ENCODE measurements around the gene FRMD8.

Gene FRMD8

DNA sequence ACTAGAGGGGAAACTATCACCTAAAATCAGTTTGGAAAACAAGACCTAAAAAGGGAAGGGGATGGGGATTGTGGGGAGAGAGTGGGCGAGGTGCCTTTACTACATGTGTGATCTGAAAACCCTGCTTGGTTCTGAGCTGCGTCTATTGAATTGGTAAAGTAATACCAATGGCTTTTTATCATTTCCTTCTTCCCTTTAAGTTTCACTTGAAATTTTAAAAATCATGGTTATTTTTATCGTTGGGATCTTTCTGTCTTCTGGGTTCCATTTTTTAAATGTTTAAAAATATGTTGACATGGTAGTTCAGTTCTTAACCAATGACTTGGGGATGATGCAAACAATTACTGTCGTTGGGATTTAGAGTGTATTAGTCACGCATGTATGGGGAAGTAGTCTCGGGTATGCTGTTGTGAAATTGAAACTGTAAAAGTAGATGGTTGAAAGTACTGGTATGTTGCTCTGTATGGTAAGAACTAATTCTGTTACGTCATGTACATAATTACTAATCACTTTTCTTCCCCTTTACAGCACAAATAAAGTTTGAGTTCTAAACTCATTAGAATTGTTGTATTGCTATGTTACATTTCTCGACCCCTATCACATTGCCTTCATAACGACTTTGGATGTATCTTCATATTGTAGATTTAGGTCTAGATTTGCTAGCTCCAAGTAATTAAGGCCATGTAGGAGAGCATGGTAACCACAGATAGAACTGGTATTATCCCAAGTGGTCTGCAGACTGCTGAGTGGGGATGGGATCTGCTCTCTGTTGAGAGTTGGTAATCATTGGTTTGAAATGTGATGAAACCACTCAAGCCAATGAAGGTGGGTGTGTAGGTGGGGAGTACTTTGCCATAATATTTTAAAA lies 39.8 kb downstream of the FRMD8 start:
- peak; percentile 66 for DNase-seq

DNA sequence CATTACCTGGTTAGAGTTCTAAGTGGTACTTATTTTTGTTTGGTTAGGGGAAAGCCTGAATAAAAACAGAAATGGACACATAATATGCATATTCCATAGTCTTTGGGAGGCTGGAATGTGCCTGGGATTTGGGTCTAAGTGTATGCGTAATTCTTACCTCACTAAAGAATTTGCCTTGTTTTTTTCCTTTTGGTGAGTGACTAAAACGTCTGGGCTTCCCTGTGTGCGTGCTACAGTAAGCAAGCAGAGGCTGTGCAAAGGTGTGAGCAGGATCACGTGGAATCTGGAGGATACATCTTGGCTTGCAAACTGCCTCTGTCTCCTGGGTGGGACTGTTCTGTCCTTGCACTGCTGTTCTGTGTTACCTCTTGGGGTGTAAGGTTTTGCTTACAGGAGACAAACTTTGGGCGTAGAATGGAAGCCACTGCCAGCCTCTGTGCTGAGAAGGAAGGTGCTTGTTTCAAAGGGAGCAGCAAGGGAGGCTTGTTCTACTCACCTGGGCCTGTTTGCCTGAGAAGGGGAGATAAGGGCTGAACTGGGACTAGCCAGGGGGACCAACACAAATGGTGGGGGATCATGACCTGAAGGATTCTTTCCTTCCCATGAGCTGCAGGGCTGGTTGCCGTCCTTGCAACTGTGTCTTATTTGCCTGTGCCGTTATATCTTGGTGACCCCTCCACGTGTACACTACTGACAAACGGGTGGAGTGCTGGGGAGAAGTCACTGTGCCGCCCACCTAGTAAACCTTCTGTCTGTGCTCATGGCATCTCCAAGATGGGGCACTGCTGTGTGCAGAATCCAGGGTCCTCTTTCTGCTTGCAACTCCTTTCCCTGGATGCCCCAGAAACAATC lies 40.6 kb downstream of the FRMD8 start:
- DNase-seq: peak; percentile 74

DNA sequence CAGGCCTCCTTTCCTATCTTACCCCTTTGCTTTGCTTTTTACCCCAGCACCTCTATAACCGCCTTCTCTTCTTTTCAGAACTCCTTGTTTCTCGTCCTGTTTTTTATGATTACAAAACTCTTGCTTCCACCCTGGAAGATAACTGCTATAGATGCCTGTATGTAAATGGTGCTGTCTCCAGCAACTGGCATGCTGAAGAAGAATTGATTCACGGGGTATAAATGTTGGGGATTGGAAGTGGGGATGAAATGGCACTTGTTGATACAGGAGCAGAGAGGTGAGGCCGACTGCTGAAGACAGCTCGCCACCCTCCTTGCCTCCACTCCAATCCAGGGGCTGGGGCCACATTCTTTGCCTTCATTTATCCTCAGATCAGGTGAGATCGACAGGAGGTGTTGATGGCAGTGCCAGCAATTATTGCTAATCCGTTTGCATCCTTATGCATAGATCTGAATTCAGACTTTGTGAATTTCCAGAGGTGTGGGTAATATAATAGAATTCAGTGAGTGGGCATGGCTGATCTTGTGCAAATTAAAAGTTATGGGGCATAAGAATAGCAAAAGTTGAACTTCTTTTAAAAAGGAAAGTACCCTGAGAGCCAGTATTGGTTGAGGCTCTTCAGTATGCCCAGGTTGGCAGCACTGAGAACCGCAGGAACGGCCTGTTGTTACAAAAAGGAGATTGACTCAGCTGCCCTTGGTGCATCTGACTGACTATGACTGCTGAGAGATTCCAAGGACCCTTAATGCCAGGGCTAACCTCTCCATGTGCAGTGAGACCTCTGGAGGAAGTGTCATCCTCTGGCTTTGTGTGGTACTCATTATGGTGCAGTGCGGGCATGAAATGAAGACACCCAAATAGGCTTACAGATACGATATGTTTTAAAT lies 41.5 kb downstream of the FRMD8 start:
- DNase-seq: peak; percentile 78

DNA sequence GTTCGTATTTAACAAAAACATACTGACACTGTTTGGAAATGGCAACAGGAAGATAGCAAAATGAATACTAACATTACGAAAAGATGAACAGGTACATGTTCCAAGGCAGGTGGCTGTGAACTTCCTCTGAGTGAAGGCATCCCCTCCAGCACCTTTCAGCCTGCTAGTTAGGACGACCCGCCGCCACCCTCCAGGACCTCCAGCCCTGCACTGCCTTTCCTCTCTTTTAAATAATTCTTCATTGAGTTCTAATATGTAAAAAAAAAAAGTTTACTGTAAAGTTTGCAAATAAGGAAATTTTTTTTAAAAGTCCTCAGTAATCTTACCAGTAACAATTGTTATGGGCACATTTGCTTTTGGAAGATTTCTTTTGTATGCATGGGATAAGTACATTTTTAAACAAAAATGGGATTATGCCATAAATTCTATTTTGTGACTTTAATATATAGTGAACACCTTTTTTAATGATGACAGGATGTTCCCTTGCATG lies 42.2 kb downstream of the FRMD8 start:
- DNase-seq: peak; percentile 66

DNA sequence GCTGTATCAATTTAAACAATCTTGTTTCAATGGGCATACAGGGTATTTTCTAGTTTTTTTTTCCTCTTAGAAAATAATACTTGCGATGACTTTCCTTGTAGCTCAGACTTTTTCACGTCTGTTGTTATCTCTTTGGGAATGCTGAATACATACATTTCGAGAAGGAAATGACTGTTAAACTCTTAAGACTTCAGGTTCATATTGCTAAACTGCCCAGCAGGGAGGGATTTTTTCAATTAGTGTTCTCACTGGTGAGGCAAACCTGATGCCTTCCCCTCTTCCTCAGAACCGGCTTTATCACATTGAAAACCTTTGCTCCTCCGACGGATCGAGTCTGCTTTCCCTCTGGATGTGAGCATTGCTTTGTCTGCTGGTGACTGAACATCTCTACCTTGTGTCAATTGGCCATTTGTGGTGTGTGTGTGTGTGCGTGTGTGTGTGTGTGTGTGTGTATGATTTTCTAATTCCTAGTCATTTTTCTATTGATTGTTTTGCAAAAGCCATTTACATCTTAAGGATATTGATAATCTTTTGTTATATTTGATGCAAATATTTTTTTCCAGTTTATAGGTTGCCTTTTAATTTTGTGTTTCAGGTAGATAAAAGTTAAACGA lies 42.7 kb downstream of the FRMD8 start:
- peak; percentile 63 for DNase-seq

DNA sequence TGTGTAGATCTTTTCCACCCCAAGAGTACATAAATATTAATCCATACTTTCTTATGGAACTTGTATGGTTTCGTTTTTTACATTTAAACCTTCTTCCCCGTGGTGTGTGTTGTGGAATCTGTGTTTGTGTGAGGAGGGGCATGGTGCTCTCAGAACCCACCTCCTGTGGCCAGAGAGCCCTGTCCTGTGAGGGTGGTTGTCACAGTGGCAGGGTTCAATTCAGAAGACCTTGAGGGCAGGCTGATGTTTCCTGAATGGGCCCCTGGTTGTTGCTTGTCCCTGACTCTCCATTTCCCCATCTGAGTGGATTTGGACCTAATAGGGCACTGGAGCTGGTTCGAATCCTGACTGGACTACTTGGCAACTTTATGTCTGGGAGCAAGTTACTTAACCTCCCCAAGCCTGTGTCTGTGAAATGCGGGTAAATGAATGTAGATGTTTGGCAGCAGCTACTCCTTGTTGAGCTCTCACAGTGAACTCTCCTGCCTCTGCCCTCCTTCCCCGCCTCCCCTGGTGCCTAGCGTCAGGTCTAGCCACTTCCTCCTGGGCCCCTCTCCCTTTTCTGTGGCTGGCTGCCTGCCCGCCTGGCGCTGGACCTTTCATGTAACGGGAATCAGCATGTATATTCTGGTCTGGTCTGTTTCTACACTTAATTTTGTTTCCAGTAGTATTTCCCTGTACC lies 43.4 kb downstream of the FRMD8 start:
- peak; percentile 80 for DNase-seq

DNA sequence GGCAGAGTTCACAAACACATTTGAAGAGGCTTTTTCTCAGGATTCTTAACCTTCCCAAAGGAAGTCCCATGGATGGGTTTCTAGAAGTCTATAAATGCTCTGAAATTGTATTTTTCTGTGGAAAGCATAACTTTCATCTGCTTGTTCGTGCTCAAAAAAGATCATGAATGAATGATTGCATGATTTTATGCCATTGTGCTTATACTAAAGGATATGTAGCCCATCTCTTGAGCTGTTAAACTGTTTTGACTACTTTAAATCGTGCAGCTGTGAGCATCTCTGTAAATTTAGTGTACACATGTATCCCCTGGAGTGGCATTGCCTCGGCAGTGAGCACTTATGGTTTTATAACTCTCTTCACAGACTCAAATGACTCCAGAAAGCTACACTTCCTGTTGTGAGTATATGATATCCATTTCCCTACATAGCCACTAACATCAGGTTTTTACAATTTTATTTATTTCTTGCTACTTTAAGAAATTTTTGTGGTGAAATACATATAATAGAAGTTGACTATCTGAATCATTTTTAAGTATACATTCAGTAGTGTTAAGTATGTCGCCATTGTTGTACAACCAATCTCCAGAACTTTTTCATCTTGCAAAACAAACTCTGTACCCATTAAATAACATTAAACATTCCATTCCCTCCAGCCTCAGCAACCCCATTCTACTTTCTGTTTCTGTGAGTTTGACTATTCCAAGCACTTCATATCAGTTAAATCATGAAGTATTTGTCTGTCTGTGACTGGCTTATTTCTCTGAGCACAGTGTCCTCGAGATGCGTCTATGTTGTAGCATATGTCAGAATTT lies 44.2 kb downstream of the FRMD8 start:
- DNase-seq: peak; percentile 61

DNA sequence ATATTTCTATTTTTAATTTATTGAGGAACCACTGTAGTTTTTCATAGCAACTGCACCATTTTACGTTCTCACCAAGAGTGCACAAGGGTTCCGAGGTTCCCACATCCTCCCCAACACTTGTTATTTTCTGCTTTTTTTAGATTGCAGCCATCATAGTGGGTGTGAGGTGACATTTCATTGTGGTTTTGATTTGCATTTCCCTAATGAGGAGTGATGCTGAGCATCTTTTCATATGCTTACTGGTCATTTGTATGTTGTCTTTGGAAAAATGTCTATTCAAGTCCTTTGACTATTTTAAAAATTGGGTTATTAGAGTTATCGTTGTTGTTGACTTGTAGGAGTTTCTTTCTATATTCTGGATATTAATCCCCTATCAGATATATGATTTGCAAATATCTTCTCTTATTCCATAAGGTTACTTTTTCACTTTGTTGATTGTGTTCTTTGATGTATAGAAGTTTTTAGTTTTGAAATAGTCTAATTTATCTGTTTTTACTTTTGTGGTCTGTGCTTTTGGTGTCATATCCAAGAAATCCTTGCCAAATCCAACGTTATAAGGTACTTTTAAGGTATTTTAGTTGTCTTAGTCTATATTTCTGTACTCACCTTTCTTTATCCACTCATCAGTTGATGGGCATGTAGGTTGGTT lies 45.1 kb downstream of the FRMD8 start:
- DNase-seq: peak; percentile 69

DNA sequence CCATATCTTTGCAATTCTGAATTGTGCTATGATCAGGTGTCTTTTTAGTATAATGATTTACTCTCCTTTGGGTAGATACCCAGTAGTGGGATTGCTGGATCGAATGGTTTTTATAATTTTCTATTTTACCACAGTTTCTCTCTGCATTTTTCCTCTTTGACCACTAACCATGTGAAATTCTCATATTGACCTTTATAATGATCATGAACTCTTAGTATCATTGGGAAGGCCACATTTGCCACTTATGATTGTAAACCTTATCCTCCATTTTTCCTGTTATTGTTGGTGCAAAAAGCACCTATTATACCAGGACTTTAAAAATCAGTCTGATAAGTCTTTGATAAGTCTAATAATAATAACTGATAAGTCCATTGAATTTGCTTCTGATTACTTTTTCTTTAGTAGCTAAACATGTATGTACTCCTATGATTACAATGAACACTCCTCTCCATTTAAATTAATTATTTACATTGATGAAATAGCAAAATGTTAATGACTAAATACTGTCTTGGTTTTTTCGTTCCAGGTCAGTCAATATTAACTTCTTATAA lies 45.7 kb downstream of the FRMD8 start:
- no peak for DNase-seq

DNA sequence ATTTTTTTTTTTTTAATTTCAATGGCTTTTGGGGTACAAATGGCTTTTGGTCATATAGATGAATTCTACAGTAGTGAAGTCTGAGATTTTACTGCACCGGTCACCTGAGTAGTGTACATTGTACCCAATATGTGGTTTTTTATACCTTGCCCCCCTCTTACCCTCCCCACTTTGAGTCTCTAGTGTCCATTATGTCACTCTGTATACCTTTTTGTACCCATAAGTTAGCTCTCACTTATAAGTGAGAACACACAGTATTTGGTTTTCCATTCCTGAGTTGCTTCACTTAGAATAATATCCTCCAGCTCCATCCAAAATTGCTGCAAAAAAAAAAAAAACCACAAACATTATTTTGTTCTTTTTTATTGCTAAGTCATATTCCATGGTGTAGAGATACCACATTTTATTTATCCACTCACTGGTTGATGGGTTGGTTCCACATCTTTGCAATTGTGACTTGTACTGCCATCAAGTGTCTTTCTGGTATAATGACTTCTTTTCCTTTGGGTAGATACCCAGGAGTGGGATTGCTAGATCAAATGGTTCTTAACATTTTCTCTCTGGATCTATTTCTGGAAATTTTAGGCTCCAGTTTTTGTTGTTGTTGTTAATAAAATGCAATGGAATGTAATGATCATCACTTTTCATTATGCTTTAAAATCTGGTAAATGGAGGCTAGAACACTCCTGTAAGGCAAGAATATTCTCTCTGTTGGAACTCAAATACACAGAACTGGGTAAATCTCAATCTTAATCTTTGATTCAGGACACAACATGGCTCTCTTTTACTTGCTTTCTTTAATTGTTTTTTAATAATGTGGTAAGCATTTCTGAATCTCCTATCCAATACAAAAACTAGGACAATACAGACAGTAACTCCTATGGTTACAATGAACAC lies 46.5 kb downstream of the FRMD8 start:
- DNase-seq: no peak

DNA sequence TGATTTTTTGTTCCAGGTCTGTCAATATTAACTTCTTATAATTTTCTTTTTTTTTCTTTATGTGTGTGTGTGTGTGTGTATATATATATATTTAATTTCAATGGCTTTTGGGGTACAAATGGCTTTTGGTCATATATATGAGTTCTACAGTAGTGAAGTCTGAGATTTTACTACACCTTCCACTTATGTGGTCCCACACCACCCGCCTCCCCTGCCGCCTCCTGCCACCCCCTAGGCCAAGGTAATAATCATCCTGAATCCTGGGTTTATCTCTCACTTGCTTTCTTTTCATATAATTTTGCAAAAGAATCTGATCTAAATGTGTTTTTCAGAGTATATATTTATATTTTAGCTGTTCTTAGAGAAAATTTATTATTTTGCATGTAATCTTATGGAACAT lies 47.2 kb downstream of the FRMD8 start:
- DNase-seq: no peak

DNA sequence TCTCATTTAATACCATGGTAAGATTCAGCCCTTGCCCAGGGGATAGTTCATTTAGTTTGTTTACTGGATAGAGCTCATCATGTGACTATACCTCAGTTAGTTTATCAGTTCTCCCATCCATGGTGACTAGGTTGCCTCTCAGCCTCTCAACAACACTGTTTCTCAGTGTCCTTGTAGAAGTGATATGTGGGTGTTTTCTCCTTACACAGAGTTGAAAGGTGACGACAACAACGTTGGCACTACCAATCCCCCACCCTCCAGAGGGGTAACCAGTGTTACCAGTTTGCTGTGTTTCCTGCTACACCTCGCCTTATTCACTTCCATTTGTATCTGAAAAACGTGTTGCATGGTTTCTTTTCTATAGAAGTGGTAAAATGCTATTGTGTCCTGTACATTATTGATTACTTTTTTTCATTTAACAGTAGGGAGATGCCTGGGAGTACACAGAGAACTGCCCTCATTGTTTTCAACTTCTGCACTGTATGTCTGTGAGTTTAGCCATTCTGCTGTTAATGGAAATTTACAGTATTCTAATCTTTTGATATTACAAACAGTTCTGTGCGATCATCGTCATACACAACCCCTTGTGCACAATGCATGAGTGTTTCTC lies 47.7 kb downstream of the FRMD8 start:
- no peak for DNase-seq

DNA sequence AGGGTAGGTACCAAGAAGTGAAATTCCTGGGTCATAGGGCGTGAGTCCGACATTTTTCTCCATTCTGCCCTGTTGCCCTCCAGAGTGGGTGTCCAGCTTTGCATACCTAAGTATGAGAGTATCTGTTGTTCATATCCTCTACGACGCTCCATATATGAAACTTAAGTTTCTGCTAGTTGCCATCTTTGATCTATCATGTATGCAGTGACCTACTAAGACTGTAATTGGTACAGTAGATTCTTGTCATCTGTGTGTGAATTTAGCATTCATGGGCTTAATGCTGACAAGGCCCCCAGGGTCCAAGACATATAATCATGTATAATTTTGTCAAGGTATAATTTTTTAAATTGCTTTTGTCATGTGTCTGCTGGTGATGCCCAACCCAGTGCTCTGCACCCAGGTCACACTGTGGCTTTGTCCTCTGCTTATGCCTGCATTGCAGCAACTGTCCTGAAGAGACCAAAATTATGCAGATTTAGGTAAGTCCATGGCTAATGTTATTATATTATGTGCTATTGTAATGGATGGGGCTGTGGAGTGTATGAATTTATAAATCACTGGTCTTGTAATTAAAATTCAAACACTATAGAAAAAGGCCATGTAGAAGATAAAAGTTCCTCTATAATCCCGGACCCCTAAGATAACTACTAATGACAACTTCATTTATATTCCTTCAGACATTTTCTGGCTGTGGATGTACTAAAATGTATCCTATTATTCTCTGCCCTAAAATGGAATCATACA lies 48.4 kb downstream of the FRMD8 start:
- no peak for DNase-seq

DNA sequence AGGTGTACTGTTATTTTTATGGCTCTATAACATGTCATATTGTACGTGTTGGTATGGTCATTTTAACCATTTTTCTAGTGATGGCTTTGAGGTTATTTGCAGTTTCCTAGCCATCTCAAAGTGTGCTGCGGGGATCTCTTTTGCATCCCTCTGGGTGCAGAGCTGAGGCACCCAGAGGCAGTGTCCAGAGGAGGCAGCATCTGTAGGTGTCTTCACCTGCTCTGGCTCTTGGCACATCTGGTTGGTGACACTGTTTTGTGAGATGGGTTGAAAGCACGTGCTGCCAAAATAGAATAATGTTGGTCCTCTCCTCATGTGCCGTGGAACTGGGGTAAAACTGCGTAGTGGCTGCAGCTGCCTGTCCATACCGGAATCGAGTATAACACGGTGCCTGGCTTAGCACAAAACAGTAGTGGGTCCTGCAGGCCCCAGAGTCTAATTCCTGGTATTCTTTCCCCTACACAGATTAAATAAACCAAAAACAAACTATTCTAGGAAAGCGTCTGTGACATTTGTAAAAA lies 49.0 kb downstream of the FRMD8 start:
- DNase-seq: peak; percentile 36

DNA sequence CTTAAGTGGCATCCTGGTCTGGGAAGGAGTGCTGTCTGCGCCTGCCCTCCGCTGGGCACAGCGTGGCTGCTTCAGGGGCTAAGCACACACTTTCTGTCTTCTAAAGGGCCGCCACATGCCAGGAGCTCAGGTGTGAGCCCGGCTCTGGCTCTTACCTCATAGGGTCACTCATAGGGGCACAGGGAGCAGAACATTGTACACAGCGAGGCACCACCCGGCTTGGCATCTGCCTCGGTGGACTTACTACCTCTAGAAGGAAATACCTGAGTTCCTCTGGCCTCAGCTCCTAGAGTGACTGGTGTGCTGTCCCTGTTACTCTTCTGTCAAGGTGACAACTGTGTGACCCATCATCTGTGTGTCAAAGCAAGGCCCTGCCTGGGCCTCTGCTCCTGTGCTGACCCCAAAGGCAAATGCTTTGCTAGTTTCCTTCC lies 49.6 kb downstream of the FRMD8 start:
- DNase-seq: peak; percentile 61

DNA sequence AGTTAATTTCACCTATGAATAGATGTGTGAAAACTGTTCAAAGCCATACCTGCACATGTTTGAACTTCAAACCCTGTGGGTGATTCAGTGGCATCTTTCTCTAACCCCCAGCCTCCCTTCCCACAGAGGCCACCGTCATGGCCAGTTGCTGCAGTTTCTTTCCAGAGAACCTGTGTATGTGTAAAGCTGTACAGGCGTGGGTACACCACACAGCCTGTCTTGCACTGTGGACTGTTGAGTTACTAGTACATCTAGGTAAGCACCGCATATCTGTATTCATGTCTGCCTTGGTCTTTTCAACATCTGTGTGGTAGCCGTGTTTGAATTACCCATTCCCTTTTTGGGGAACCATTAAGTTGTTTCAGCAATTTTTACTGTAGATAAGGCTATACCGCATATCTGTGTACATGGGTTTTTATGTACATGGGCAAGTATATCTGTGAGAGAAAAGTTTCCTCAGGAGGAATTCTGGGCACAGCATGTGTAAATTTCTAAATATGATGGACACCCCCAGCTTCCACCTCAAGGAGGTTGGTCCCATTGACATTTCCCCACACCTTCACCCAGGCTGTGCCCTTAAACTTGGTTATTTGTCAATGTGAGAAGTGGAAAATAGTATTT lies 50.1 kb downstream of the FRMD8 start:
- peak; percentile 55 for DNase-seq
